ENCODE results near the gene C20orf144.
"Not testable (repeated sequence)": the region's sequence is repeated elsewhere in the genome, so short reads cannot be mapped to it uniquely, and the experiment has no call there.

C20orf144 gene

DNA sequence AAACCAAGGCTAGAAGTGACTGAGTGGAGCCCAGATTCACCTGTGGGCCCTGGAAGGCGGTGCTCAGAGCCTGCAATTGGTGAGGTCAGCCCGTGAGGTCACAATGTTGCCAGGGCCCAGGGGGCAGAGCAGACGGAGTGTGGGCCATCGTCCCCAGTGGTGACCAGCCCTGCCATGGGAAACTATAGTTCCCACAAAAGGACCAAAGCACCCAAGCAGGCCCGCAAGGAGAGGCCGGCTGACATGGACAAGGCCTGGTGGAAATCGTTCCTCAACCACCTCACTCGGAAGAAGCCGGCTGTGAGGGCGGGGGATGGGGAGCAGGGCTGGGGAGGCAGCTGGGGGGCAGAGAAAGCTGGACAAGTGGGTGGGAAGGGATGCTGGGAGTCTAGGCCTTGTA lies at the start of gene C20orf144:
Gene C20orf144 (plus strand): TSS at position 156 of the 400 bp plus-strand sequence. CDS start 19 bp downstream, at position 175.
- no peak for DNase-seq

DNA sequence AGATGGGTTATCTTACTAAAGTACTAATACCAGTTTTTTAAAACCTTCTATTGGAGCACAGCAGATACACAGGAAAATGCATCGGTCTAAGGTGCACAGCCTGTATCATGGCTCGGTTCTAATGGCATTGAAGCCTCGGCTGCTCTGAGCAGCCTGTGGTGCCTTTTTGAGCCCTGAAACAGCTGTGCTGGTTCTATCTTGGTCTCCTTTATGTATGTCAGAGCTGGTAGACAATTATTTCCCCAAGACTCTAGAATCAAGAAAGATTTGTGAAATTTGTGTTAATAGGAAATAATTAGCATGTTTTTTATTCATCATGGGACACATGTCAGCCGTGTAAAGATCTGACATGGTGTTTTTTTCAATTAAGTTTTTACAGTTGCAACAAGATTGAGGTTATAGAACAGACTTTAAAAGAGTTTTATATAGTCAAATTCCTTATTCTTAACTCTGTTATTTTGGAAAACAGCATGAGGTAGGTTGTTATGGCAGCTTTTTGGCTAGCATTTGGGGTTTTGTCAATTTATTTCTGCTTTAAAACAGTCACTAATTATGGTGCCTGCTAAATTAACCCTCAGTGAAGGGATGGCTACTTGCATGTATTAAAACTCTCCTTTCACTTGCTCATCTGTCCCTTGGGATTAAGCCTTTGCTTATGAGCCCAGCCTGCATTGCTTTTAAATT lies 40.3 kb upstream of the C20orf144 start:
- no peak for DNase-seq

DNA sequence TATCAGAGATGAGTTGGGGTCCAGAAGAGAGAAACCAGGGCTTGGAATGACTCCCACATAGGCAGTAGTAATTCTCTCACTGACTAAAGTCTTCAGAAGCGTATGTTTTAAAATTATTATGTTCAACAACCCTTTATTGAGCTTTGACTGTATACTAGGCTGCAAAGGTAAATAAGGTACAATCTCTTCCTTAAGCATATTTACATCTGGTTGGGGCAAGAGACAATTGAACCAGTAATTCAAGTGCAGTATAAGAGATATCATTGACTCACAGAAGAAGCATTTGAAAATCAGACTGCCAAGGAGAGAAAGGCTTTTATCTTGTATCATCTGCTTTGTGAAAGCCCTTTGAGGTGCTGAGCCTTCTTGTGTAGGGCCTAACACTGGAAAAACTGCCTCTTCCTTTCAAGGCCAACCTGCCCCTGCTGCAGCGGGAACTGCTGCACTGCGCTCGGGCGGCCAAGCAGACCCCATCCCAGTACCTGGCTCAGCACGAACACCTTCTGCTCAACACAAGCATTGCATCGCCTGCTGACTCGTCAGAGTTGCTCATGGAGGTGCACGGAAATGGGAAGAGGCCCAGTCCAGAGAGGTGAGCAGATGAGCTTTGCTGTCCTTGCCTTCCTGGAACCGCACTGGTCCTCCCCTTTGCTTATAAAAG lies 39.3 kb upstream of the C20orf144 start:
- no peak for DNase-seq

DNA sequence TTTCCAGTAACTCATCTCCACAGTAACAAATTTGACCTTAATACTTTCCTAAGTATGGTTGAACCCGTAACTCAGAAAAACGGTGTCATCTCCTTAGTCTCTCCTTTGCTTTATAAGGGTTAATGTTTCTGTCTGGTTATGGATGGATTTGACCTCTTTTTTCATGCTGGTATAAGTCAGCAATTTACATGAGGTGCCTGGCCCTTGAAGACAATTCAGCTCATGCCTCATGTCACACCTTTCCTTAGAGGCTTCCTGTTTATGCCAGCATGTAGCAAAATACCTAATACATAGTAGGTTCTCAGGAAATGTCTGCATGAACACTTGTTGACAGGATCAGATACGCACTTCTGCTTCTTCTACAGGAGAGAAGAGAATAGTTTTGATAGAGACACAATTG lies 37.7 kb upstream of the C20orf144 start:
- no peak for DNase-seq

DNA sequence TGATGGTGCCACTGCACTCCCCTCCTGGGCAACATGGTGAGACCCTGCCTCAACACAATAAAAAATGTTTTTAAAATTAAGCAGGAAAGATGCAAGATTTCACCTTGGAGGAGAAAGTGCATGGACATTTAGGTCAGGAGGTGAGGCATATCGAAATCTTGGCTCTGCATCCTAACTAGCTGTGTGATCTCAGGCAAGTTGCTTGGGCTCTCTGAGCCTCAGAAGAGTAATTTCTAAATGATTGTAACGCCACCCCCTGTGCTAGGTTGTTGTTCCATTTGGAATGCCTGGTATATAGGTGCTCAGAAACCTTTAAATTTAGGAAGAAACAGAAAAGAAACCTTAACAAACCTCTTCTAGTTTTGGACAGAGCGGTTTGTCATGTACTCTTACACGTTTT lies 35.9 kb upstream of the C20orf144 start:
- DNase-seq: no peak

DNA sequence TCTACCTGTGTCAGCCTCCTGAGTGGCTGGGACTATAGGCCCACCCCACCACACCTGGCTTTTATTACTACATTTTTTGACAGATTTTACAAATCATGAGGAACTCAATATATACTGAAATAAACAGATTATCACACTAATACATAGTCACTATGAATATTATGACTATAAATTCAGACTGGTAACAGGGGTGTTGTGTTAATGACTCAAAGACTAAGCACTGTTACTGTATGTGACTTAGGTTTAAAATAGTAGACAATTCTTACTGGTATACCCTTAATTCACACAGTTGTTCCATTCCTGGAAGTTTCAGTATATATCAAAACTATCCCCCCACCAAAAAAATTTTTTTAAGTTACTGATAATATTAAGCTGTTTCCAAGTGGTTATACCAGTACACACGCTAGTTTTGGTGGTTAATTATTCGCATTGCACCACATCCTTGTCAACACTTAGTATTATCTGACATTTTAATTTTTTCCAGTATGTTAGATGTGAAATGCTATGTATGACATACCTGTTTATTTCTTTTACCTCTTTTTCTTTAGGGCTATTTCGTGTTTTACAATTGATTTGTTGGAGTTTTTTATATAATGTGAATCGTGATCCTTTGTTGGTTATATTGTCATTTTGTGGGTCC lies 34.4 kb upstream of the C20orf144 start:
- no peak for DNase-seq

DNA sequence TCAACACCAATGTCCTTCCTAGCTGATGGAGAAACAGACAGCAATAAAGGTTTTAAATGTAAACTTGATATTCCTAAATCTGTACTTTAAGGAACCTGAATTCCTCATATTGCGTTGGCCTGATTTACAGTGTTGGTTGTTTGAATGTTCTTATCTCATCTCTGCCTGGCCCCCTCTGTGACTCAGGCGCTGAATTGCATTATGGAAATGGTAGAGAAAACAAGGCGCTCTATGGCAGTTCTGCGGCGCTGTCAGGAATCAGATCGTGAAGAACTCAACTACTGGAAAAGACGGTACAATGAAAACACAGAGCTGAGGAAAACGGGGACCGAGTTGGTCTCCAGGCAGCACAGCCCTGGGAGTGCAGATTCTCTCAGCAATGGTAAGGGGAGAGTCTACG lies 32.6 kb upstream of the C20orf144 start:
- DNase-seq: no peak

DNA sequence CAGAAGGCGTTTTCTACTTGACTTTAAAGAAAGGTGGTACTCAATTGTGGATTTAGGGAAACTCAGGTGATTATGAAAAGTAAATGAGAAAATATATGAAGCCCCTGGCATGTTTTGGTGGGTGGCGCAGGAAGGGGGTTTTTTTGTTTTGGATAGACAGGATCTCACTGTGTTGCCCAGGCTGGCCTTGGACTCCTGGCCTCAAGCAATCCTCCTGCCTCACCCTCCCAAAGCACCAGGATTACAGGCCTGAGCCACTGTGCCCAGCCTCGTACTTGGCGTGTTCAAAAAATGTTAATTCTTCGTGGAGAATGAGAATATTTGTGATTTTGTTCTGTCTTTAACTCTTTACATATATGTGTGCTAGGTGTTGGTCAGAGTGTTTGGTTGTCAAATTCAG lies 32.1 kb upstream of the C20orf144 start:
- no peak for DNase-seq

DNA sequence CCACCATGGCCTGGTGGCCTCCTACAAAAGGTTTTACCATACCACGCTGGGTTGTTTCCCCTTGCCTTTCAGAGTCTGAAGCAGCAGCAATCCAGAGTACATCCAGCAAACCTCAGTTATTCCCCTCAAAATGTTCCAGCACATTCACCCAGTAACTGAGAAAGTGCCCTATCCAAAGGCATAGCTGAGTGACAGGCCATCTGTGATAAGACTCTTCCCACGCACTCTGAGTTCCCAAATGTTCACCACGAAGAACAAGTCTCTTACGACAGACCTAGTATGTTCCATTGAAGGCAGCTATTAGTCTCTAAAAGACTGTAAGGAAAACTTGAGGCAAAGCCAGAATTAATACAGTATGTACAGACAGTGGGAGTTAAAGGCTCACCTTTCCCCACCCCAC lies 31.6 kb upstream of the C20orf144 start:
- no peak for DNase-seq

DNA sequence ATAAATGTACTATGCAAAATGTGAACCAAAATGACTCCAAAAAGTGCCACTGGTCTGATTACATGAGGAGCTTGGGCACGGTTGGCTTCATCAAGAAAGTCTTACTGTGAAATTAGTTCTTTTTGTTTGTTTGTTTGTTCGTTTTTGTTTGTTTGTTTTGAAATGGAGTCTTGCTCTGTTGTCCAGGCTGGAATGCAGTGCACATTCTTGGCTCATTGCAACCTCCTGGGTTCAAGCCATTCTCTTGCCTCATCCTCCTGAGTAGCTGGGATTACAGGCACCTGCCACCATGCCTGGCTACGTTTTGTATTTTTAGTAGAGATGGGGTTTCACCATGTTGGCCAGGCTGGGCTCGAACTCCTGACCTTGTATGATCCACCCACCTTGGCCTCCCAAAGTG lies 30.2 kb upstream of the C20orf144 start:
- not testable (repeated sequence) for DNase-seq

DNA sequence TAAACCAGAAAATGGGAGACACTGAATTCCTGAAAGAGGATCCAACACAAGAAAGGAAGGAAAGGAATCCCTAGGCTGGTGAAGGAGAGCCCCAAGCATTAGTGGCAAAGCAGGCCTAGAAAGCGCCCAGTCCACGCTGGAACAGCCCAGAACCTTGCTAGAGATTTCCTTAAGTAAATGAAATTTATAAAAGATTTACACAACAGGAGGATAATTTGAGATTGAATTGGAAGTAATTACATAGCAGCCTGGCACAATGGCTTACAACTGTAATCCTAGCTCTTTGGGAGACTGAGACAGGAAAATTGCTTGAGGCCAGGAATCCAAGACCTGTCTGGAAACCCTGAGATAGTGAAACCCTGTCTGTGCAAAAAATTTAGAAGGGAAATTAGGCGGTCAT lies 26.8 kb upstream of the C20orf144 start:
- DNase-seq: no peak

DNA sequence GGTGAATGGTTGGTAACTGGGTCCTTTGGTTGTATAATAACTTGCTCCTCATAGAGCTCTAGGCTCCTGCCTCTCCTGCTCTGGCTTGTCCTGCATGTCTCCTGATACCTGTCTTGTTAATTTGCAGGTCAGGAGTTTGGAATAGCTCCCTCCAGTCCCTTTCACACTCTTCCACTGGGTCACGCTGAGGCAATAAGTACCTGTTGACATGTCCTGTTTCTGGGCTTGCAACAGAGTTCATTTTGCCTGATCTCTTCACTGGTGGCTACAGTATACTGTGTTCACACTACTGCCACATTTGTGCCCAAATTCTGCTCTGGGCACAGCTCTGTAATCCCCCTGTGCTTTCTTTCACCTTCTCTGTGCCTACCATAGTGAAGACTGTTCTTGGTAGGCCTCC lies 25.4 kb upstream of the C20orf144 start:
- no peak for DNase-seq

DNA sequence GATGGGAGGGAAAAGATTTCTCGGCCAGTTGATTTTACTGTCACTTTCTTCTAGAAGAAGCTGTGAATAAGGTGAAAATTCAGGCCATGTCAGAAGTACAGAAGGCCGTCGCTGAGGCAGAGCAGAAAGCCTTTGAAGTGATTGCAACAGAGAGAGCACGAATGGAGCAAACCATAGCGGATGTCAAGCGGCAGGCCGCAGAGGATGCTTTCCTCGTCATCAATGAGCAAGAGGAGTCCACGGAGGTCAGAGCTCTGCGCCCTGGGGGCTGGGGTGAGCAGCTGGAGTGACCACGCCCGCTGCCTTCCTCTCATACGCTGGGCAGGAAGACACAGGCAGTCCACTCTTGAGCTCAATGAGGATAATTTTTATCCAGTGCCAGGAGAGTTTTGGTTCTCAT lies 21.8 kb upstream of the C20orf144 start:
- no peak for DNase-seq

DNA sequence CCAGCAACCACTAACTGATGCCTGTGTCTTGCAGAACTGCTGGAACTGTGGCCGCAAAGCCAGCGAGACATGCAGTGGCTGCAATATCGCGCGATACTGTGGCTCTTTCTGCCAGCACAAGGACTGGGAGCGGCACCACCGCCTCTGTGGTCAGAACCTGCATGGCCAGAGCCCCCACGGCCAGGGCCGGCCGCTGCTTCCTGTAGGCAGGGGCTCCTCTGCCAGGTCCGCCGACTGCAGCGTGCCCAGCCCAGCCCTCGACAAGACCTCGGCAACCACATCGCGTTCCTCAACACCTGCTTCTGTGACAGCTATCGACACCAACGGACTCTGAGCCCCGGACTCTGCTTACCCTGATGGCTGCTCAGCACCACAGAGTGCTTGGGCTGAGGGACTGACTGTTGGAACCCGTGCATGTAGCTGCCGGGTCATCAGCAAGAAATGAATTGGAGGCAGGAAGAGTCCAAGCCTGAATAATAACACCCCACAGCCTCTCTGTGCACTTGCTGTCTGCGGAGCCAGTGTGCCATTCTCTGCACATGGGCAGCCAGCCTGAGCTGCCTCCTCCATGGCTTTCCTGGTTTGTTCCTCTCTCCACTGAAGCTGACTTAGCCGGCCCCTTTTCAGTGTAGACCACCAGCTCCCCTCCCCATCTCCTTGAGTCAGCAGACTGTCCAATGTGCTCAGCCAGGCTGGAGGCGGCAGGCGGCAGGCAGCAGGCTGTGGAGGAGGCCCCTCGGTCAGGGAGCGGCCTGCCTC lies 17.6 kb upstream of the C20orf144 start:
- DNase-seq: no peak

DNA sequence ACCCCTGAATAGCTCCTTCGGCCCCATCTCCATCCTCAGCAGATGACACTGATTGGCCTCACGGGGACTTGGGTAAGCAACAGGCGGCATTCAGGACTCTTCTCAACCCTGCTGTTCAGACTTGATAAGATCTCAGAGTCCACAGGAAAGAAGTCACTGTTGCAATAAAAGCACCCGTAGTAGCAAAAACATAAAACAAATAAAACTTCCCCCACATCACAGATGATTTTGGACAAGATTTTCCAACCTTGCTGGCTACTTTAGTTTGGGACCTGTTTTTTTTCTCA lies 17.1 kb upstream of the C20orf144 start:
- no peak for DNase-seq

DNA sequence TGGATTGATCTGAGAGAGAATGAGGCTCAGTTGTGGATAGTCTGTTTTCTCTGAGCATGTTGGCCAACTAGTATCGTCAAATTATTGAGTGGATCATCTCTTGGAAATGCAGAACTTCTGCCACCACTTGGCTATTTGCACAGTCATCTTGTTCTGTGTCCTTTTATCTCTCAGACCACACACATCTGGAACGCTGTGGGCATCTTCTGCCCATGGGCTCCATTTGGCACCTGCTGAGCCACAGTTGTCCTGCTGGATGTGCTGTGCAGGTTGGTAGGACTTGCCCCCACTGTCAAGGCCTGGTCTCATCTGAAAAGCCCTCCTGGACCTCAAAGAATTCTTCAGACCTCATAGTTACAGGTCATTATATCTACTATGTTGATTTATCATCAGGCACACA lies 16.7 kb upstream of the C20orf144 start:
- no peak for DNase-seq

DNA sequence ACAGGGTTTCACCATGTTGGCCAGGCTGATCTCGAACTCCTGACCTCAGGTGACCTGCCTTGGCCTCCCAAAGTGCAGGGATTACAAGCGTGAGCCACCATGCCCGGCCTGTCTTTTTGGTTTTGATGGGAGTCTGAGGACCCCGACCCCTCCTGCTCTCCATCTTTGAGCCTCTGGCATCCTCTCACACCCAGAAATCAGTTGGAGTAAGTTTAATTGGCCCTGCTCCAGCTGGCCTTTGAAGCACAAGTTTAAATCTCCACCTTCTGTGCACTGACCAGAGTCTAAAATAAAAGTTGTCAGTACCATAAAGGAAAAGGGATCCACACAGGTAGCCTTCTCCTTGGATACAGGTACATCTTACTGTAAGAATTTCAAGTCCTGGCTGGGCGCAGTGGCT lies 15.9 kb upstream of the C20orf144 start:
- DNase-seq: no peak

DNA sequence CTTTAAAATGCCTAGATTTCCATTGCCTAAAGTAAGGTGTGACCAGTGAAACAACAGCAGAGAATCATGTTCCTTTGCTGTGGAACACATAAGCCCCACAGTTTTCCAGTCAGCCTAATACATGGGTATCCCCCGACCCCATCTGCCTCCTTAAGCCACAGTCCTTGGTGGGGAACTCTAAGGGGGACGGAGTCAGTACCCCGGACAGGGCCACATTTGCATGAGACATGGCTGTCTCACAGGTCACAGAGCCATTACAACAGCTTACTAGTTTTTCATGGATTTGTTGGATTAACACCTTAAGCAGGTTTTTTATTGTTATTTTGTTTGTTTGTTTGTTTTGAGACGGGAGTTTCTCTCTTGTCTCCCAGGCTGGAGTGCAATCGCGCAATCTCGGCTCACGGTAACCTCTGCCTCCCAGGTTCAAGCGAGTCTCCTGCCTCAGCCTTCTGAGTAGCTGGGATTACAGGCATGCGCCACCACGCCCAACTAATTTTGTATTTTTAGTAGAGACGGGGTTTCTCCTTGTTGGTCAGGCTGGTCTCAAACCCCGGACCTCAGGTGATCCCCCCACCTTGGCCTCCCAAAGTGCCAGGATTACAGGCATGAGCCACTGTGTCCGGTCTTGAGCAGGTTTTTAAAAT lies 15.0 kb upstream of the C20orf144 start:
- not testable (repeated sequence) for DNase-seq

DNA sequence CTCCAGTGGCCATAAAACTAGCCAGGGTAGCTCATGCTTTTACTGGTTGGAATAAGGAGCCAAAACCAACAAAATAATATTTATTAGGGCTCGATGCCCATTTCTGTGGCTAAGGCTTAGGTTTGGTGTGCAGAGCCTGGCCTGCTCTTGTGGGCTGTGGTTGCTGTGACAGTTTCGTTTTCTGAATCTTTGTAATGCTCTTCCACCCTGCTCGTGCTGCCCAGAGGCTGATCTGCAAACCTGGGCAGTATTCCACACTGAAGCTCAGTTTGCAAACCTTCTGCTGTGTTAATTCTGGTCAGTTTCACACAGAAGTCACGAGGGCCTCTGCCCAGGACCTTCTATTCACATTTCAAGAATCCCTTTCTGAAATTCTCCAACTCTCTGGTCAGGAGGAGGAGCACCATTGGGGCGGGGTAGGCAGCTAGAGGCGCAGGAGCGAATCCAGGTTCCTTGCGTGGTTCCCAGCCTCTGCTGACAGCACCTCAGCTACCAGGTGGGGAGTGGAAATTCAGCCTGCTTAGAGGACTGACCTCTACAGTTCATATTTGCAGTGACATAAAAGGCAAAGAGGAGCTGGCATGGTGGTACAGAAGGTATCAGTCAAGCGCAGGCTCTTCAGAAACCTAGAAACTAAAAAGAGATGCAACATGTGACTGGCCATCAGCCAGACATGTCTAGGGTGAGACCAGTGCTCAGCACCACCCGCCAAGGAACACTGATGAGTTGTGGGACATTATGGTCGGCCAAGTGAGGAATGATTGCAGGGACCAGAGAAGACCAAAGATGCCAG lies 14.3 kb upstream of the C20orf144 start:
- DNase-seq: no peak

DNA sequence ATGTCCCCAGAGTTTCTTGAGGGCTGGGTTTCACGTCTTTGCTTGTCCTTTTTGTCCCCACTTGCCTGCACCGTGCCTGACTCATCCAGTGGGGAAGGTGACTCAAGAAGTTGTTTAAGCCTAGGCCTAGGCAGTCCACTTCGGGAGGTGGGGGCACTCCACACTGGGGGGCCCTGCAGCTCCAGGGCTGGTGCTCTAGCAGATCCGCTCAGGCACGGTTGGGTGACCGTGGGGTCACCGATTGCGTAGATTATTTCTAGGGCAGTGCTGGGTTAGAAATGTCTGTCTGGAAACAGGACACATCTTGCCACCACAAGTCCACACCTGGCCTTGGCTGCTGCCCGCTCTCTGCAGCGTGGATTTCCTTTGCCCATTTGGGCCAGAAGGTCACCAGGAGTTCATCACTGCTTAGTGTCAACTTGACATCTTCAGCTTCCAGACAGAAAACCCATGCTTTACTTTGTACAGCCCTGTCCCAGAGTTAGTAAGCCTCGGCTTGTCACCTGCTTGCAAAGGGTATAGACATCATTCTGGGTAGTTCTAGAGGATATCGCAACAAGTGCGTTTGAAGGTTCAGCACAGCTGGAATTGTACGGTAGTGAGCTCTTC lies 13.6 kb upstream of the C20orf144 start:
- DNase-seq: no peak

DNA sequence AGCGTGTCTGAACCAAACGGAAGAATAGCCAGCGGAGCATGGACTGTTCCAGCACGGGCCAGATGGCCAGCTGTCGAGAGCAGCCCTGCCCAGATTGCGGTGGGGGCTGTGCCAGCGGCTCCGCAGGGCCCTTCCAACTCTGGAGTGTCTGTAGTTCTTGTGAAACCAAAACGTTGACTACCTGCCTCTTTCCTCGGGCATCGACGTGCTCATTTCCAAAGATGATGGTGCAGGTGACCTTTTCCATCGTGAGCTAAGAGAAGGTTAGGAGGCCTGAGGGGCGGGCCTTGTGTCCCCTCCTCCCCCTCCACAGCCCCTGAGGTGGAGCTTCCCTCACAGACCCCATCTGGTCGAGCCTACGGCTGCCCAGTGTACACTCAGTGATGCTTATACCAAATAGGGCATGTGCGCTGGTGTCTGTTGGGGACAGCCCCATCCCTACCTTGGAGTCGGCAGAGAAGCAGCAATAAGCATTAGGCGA lies 12.9 kb upstream of the C20orf144 start:
- no peak for DNase-seq
